VCaP (cell line): ENCODE measurements around the gene NEU4.

Source experiments
- H3K27ac ChIP-seq: fragments of 450-650 bp; 2 replicates; pipeline ENCODE4 v1.5.1; 2017
- CTCF ChIP-seq: fragments of 450-650 bp; conservative IDR thresholded peaks from 2 replicates; pipeline ENCODE4 v1.5.1; 2017; ENCODE audit warnings: mild to moderate bottlenecking, moderate library complexity

Gene NEU4

DNA sequence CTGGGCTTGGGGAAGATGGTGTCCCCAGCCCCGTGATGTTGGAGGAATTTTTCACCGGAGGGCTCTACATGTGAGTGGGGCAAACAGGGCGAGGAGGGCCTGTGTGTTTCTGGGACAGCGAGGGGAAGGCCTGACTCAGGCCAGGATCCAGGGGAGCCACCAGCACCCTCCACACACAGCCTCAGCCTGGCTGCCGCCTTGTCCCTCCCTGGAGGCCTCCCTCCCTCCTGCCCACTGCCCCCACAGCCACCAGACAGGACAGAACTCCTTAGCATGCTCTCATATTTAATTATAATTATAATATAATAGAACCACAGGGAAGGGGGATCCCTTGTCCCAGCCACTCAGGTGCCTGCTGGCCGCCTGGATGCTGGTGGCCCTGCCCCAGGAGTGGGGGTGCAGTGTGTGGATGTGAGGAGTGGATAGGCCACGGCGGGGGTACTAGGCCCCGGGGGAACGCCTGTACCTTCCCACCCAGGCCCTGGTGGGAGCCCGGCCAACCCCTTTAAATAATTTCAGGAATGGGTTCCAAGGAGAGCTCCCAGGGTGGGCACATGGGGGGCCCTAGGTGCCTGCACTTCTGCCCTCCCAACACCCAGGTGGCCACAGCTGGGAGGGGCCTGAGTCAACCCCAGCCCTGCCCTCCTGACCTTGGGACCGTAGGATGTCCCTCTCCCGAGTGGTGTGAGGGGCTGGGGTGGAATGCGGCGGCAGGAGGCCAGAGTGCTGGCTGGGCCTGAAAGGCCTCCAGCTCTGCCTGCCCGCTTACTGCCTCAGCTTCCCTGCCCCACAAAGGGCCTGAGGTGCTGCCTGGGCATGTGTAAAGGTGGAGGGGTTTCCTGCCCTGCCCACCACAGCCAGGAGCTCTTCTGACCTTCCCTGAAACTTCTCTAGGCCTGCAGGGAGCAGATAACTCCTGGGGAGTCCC, 40.9 kb downstream of the NEU4 start:
- TF ChIP-seq CTCF = no peak
- H3K27ac ChIP-seq = no peak overlapping the region

DNA sequence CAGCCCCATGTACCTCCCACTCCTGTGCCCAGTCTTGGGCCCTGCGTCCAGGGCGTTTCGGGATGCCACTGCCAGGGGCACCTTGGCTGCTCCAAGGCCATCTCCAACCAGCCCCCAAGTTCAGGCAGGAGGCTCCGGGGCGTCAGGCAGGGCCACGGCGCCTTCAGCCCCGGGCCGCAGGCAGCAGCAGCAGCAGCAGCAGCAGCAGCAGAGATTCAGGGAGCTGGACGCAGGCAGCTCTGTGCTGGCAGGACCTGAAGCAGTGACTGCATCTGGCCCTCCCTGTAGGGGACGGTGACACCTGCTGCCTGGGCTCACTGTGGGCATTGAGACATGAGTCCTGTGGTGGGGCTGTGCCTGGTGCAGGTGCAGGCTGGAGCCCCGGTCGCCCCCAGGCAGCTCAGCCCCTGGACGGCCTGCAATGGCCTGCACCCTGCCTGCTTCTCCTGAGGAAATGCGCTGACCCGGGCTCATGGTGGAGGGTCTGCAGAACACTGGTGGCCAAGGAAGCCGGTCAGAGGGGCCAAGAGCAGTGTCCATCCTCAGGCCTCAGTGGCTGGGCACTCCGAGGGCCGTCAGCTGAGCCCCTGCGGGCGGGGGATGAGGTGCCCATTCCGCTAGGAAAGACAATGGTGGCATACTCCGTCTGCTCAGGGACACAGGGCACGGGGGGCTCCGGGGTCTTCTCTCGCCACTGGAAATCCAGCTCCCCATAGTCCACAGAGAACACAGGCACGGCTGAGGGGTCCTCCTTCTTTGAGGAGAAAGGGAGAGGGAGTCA, 41.7 kb downstream of the NEU4 start:
- H3K27ac ChIP-seq = no peak overlapping the region
- TF ChIP-seq CTCF = no peak

- H3K27ac ChIP-seq = no peak overlapping the region
- TF ChIP-seq CTCF = no peak
These were observed 42.5 kb downstream of the NEU4 start for GRCh38 chr2:241851325-241852115.

DNA sequence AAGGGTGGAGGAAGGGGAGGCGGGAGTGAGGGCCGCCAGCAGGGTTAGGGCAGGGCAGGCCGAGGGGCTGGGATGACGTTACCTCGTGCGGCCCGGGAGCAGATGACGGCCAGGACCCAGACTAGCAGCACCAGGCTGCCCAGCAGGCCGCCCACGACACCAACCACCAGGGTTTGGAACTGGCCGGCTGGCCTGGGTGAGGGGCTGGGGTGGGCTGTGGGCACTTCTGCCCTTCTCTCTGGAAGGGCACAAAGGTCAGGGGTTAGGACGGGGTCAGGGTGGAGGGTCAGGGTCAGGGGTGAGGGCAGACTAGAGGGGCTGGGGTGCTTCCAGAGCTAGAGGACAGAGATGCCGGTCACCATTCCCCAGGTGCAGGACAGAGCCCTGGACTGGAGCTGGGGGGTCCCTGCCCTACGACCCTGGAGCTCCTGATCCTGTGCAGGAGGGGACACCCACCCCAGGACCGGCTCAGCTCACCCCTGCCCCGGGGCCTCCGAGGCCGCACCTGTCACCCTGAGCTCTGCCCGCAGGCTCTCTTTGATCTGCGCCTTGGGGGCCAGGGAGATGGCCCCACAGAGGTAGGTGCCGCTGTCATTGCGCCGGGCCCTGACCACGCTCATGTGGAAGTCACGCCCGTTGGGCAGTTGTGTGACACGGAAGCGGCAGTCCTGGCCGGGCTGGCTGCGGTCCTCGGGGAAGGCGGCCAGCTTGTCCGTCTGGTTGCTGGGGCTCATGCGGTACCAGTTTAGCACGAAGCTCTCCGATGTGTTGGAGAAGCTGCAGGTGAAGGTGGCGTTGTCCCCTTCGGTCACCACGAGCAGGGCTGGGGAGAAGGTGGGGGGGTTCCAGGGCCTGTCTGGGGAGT, 43.4 kb downstream of the NEU4 start:
- H3K27ac ChIP-seq = no peak overlapping the region
- TF ChIP-seq CTCF = no peak

DNA sequence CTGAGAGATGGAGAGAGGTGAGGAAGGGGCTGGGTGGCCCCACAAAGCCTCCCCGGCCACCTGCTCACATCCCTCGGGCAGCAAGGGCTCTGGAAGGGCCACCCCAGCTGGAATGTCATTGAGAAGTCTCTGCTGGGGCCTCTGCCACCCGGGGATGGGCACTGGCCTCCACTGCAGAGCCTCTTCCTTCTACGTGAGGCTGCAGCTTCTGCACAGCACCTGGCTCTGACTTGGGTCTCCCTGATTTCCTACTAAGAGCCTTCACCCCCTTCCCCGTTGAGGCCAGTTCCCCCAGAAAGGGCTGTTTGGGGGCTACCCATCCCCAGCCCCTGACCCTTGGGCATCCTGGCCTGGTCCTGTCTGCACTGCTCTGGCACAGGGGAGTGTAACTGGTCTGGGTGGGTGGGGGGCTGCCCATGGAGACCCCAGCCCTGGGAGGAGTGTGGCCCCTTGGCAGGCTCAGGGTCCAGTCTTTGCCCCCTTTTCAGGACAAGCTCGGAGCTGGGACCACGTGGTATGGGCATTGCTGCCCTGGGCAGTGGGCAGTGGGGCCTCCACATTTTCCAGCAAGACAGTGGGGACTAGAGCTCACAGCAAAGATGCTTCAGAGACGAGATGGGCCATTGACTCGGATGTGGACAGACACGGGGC, 44.1 kb downstream of the NEU4 start:
- TF ChIP-seq CTCF = no peak
- no peak overlapping the region for H3K27ac ChIP-seq

DNA sequence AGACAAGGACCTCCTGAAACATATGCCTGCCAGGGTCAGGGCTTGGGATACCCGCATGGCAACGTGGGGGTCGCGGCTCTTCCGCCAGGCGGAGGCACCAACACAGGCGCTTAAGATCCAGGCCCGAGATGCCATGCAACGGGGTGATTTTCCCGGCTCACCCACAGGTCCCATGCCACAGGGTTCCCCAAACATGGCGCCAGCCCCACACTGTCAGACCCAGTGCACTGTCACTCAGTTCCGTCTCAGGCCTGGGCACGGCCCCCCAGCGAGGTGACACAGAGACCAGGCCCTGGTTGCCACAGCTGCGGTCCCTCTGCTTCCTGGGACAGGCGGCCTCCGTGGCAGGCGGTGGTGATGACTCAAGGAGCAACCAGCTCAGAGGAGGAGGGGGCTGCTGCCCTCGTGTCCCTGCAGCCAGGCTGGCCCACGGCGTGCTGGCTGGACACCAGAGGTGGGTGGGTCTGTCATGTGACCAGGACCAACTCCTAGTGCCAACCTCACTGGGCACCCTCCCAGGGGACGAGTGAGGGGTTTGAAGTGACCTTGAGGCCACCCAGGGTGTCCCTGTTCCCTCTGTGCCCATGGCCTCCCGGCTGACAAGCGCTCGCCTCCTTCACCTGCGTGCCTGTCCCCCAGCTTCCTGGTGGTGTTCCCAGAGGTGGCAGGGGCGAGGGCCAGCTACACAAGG, 44.8 kb downstream of the NEU4 start:
- H3K27ac ChIP-seq = peak overlapping the region; percentile 61
- TF ChIP-seq CTCF = no peak
